GM12892 (cell line): ENCODE data around the gene ZFYVE21.

ENCODE experiments used
- DNase-seq: peaks from one replicate; pipeline ENCODE4 v3.0.0; 2011; ENCODE audit not compliant: insufficient read length
- FAIRE-seq: peaks from 2 replicates; lab custom pipeline; 2011; peaks lifted over from hg19 to GRCh38; lab: Jason Lieb, UNC
- POLR2A ChIP-seq: IDR thresholded peaks from 2 replicates; pipeline ENCODE4 v1.6.1; 2011; ENCODE audit warnings: low read depth, low read length, control low read depth
- POLR2AphosphoS5 ChIP-seq: IDR thresholded peaks from 2 replicates; pipeline ENCODE4 v1.6.1; 2011; ENCODE audit warnings: low read depth, low read length, control low read depth
- TAF1 ChIP-seq: IDR thresholded peaks from 2 replicates; pipeline ENCODE4 v1.6.1; 2011; ENCODE audit warnings: low read depth, mild to moderate bottlenecking, control low read depth, low read length, borderline replicate concordance

Gene ZFYVE21

GRCh38 chr14:103694572-103695026 is 21.0 kb upstream of the ZFYVE21 start:
- TF ChIP-seq TAF1 (no peak), POLR2AphosphoS5 (0 out of 2 replicates have a peak, but pooled peaks have one; percentile 28)
- DNase-seq, result no peak
- no peak for FAIRE-seq

- DNase-seq (no peak), FAIRE-seq (no peak)
- no peak for TF ChIP-seq POLR2AphosphoS5
- TF ChIP-seq TAF1, result no peak
- no peak for TF ChIP-seq POLR2A
Measured at GRCh38 chr14:103695296-103696069, 20.1 kb upstream of the ZFYVE21 start.

- no peak for FAIRE-seq
- no peak for DNase-seq
- TF ChIP-seq POLR2A, result no peak
- TF ChIP-seq POLR2AphosphoS5, result no peak
- no peak for TF ChIP-seq TAF1
Measured at GRCh38 chr14:103696070-103696402, 19.6 kb upstream of the ZFYVE21 start.

- DNase-seq, result no peak
- TF ChIP-seq TAF1 (no peak), POLR2A (no peak), POLR2AphosphoS5 (no peak)
- no peak for FAIRE-seq
Measured at GRCh38 chr14:103696466-103697071, 19.0 kb upstream of the ZFYVE21 start.

- FAIRE-seq (no peak), DNase-seq (no peak)
- no peak for TF ChIP-seq POLR2AphosphoS5
- no peak for TF ChIP-seq POLR2A
- no peak for TF ChIP-seq TAF1
Measured at GRCh38 chr14:103697206-103697602, 18.4 kb upstream of the ZFYVE21 start.

GRCh38 chr14:103697603-103698379 is 17.8 kb upstream of the ZFYVE21 start:
- TF ChIP-seq POLR2AphosphoS5, result no peak
- no peak for TF ChIP-seq TAF1
- TF ChIP-seq POLR2A, result peak; percentile 55; the same call in 1 of the 2 replicates
- DNase-seq (no peak), FAIRE-seq (no peak)

GRCh38 chr14:103698380-103699260 is 17.0 kb upstream of the ZFYVE21 start:
- DNase-seq (no peak), FAIRE-seq (no peak)
- TF ChIP-seq POLR2A (0 out of 2 replicates have a peak, but pooled peaks have one; percentile 16), POLR2AphosphoS5 (peak; percentile 56; the same call in 1 of the 2 replicates), TAF1 (no peak)

- FAIRE-seq, result no peak
- TF ChIP-seq POLR2A (no peak), POLR2AphosphoS5 (0 out of 2 replicates have a peak, but pooled peaks have one; percentile 9), TAF1 (no peak)
- no peak for DNase-seq
Measured at GRCh38 chr14:103699261-103699661, 16.3 kb upstream of the ZFYVE21 start.

GRCh38 chr14:103699901-103700752 is 15.5 kb upstream of the ZFYVE21 start:
- DNase-seq (no peak), FAIRE-seq (no peak)
- TF ChIP-seq POLR2A (no peak), TAF1 (no peak), POLR2AphosphoS5 (no peak; the same call in none of the 2 replicates)
